GM23338 (cell line): ENCODE results near the gene TMEM60. TPM values are rescaled to one million over a fixed set of nuclear protein-coding genes. Genes with fewer than 3 reads are reported as not detected.

Experiments used
- ATAC-seq: fragments of 200-7000 bp; cut with Tn5 transposase; 3 replicates; pipeline ENCODE4 v1.9.1; 2020
- DNase-seq: peaks from one replicate; pipeline ENCODE4 v3.0.0-alpha.2; 2015; ENCODE audit warnings: low spot score
- H2AFZ ChIP-seq: fragments of 200-600 bp; sonication (generic); 2 replicates; pipeline ENCODE4 v1.8.0; 2016; ENCODE audit warnings: antibody characterized with exemption, mild to moderate bottlenecking, moderate library complexity
- H3F3A ChIP-seq: fragments of 200-600 bp; sonication (generic); replicated peaks from 2 replicates; pipeline ENCODE4 v1.8.0; 2017; ENCODE audit warnings: antibody characterized with exemption, mixed run types, low read depth
- H3K27ac ChIP-seq: fragments of 200-600 bp; sonication (generic); 2 replicates; pipeline ENCODE4 v1.6.1; 2016; ENCODE audit warnings: low read depth
- H3K27me3 ChIP-seq: fragments of 200-600 bp; sonication (generic); 2 replicates; pipeline ENCODE4 v1.8.0; 2016; ENCODE audit warnings: mild to moderate bottlenecking, mixed run types, moderate library complexity; ENCODE audit not compliant: insufficient read depth
- H3K36me3 ChIP-seq: fragments of 200-600 bp; sonication (generic); 2 replicates; pipeline ENCODE4 v1.8.0; 2016; ENCODE audit warnings: mild to moderate bottlenecking; ENCODE audit not compliant: insufficient read depth
- H3K4me1 ChIP-seq: fragments of 200-600 bp; sonication (generic); 2 replicates; pipeline ENCODE4 v1.8.0; 2016; ENCODE audit warnings: mild to moderate bottlenecking, moderate library complexity; ENCODE audit not compliant: insufficient read depth
- H3K4me2 ChIP-seq: fragments of 200-600 bp; sonication (generic); 2 replicates; pipeline ENCODE4 v1.7.1; 2017; ENCODE audit warnings: mixed run types
- H3K4me3 ChIP-seq: fragments of 200-600 bp; sonication (generic); 2 replicates; pipeline ENCODE4 v1.6.1; 2016; ENCODE audit warnings: mixed run types
- H3K79me2 ChIP-seq: fragments of 200-600 bp; sonication (generic); replicated peaks from 2 replicates; pipeline ENCODE4 v1.8.0; 2017; ENCODE audit warnings: mild to moderate bottlenecking; ENCODE audit not compliant: insufficient read depth
- H3K9me2 ChIP-seq: fragments of 200-600 bp; sonication (generic); 2 replicates; pipeline ENCODE4 v1.8.0; 2017; ENCODE audit not compliant: insufficient read depth
- H4K20me1 ChIP-seq: fragments of 200-600 bp; sonication (generic); replicated peaks from 2 replicates; pipeline ENCODE4 v1.8.0; 2017; ENCODE audit warnings: mild to moderate bottlenecking; ENCODE audit not compliant: insufficient read depth
- H3K27ac Mint-ChIP-seq: 2 replicates; pipeline ENCODE4 v1.8.0; 2020; ENCODE audit warnings: inconsistent platforms, mild to moderate bottlenecking, moderate library complexity, mixed read lengths
- H3K27me3 Mint-ChIP-seq: 3 replicates; pipeline ENCODE4 v1.8.0; 2022; ENCODE audit warnings: low read depth, mild to moderate bottlenecking, moderate library complexity, mixed read lengths, inconsistent platforms; ENCODE audit not compliant: insufficient read depth, poor library complexity
- H3K36me3 Mint-ChIP-seq: 3 replicates; pipeline ENCODE4 v1.8.0; 2021; ENCODE audit warnings: low read depth, mild to moderate bottlenecking, inconsistent platforms, moderate library complexity, mixed read lengths
- H3K4me1 Mint-ChIP-seq: 3 replicates; pipeline ENCODE4 v1.8.0; 2020; ENCODE audit warnings: mild to moderate bottlenecking, inconsistent platforms, mixed read lengths
- H3K4me3 Mint-ChIP-seq: 3 replicates; pipeline ENCODE4 v1.8.0; 2021; ENCODE audit warnings: moderate library complexity, mild to moderate bottlenecking, inconsistent platforms, mixed read lengths
- H3K9me3 Mint-ChIP-seq: 3 replicates; pipeline ENCODE4 v1.8.0; 2020; ENCODE audit warnings: moderate library complexity, mild to moderate bottlenecking, inconsistent platforms, mixed read lengths
- CREB1 ChIP-seq: fragments of 250-450 bp; sonication (Bioruptor Pico); IDR thresholded peaks from 2 replicates; pipeline ENCODE4 v1.5.0; 2020; ENCODE audit warnings: low read depth, mild to moderate bottlenecking, moderate library complexity
- CTCF ChIP-seq, 2 experiments: fragments of 200-600 bp in 1 of 2; sonication (generic) in 1 of 2; conservative IDR thresholded peaks; 2 replicates each; pipeline versions ENCODE4 v1.5.1 to v1.6.1; 2016 to 2017; ENCODE audit warnings: antibody characterized with exemption in 2 of 2, low read depth in 2 of 2, mild to moderate bottlenecking in 2 of 2, moderate library complexity in 1 of 2
- ETS1 ChIP-seq: IDR thresholded peaks from 2 replicates; pipeline ENCODE4 v1.6.1; 2016; ENCODE audit warnings: antibody characterized with exemption
- EZH2 ChIP-seq: fragments of 200-600 bp; sonication (generic); IDR thresholded peaks from one replicate; pipeline ENCODE4 v1.8.0; 2017; ENCODE audit warnings: antibody characterized with exemption, mild to moderate bottlenecking, low read depth; ENCODE audit not compliant: unreplicated experiment
- EZH2phosphoT487 ChIP-seq: fragments of 200-600 bp; sonication (generic); IDR thresholded peaks from one replicate; pipeline ENCODE4 v1.8.1; 2018; ENCODE audit warnings: antibody characterized with exemption; ENCODE audit not compliant: unreplicated experiment
- JUNB ChIP-seq: IDR thresholded peaks from one replicate; pipeline ENCODE4 v1.6.1; 2016; ENCODE audit warnings: antibody characterized with exemption; ENCODE audit not compliant: unreplicated experiment
- NANOG ChIP-seq: IDR thresholded peaks from 2 replicates; pipeline ENCODE4 v1.6.1; 2016; ENCODE audit warnings: antibody characterized with exemption, borderline replicate concordance
- POLR2AphosphoS5 ChIP-seq: IDR thresholded peaks from 2 replicates; pipeline ENCODE4 v1.6.1; 2016; ENCODE audit warnings: antibody characterized with exemption, low read depth
- REST ChIP-seq: IDR thresholded peaks from one replicate; pipeline ENCODE4 v1.6.1; 2018; ENCODE audit warnings: antibody characterized with exemption; ENCODE audit not compliant: unreplicated experiment
- STAT1 ChIP-seq: IDR thresholded peaks from one replicate; pipeline ENCODE4 v1.6.1; 2016; ENCODE audit warnings: antibody characterized with exemption; ENCODE audit not compliant: unreplicated experiment
- ZNF114 ChIP-seq: fragments of 250-450 bp; sonication (Bioruptor Pico); IDR thresholded peaks from 2 replicates; pipeline ENCODE4 v1.5.0; 2020; ENCODE audit warnings: mild to moderate bottlenecking, moderate library complexity
- ZNF331 ChIP-seq: fragments of 250-450 bp; sonication (Bioruptor Pico); IDR thresholded peaks from 2 replicates; pipeline ENCODE4 v1.5.0; 2020; ENCODE audit warnings: low read depth, mild to moderate bottlenecking, moderate library complexity
- ZNF462 ChIP-seq: fragments of 250-450 bp; sonication (Bioruptor Pico); IDR thresholded peaks from 2 replicates; pipeline ENCODE4 v1.5.0; 2020; ENCODE audit warnings: mild to moderate bottlenecking, moderate library complexity
- polyA plus RNA-seq: library from polyadenylated mRNA; unstranded; fragments of >200 nt; fragmentation: Nextera tagmentation; extraction: Ambion mirVana; gene quantifications from 2 replicates; pipeline ENCODE4 v1.2.1, GENCODE V29; 2016
- total RNA-seq: library from RNA; depleted of rRNA; stranded (reverse); fragments of >200 nt; shearing (Covaris generic); gene quantifications from 2 replicates; pipeline ENCODE4 v1.2.3, GENCODE V29; 2014

TMEM60 gene
- total and polyA plus RNA-seq, 2 experiments from 2014 or later = 29.5 to 68.2 TPM

- no peaks in the 10 kb centered on the region for H3K27me3 Mint-ChIP-seq
- no peak overlapping the region for H3K27ac Mint-ChIP-seq
- no peak overlapping the region for H3K27ac ChIP-seq
Observed at GRCh38 chr7:77812290-77812685, 14.1 kb upstream of the TMEM60 start.

More at GRCh38 chr7:77812290-77812685, 14.1 kb upstream of the TMEM60 start:
- no peaks in the 10 kb centered on the region for H3K9me2 ChIP-seq
- no peak overlapping the region for H3K4me2 ChIP-seq
- ATAC-seq (no peak), DNase-seq (no peak)
- H3K4me1 ChIP-seq = no peaks in the 10 kb centered on the region
- TF ChIP-seq REST = no peak
- no peak for TF ChIP-seq NANOG
- TF ChIP-seq ZNF114 (CRISPR knock-in tag) = no peak
- no peak for TF ChIP-seq JUNB
- TF ChIP-seq POLR2AphosphoS5 = no peak
- no peak for TF ChIP-seq CREB1 (CRISPR knock-in tag)
- no peak for TF ChIP-seq ETS1
- no peak for TF ChIP-seq STAT1
- TF ChIP-seq ZNF462 (CRISPR knock-in tag) = no peak
- no peak for TF ChIP-seq EZH2phosphoT487
- TF ChIP-seq CTCF (conservative IDR thresholded peaks at IDR 0.05; ENCODE audit: low read depth in 2 of 2) = no peak
- TF ChIP-seq EZH2 = no peak
- TF ChIP-seq ZNF331 (CRISPR knock-in tag) = no peak
- H3K36me3 ChIP-seq = no peaks in the 10 kb centered on the region; the same call in 1 of the 2 replicates
- no peaks in the 10 kb centered on the region for H3K27me3 ChIP-seq
- no peaks in the 10 kb centered on the region for H3K4me1 Mint-ChIP-seq
- no peaks in the 10 kb centered on the region; the same call in 1 of the 2 replicates for H4K20me1 ChIP-seq
- no peak overlapping the region for H3K4me3 Mint-ChIP-seq
- H2AFZ ChIP-seq = no peak overlapping the region
- H3K79me2 ChIP-seq = peaks cover 35% of the 10 kb centered on the region
- H3K36me3 Mint-ChIP-seq = peaks cover 11% of the 10 kb centered on the region
- no peak overlapping the region for H3K4me3 ChIP-seq
- H3F3A ChIP-seq = no peaks in the 10 kb centered on the region
- peaks cover 7% of the 10 kb centered on the region; the same call in 2 of the 3 replicates for H3K9me3 Mint-ChIP-seq
